HepG2 (cell line): Measurements from ENCODE around the gene LRP1-AS. TPM values are rescaled to one million over a fixed set of nuclear protein-coding genes. Genes with fewer than 3 reads are reported as not detected.

Experiments used
- ASH2L ChIP-seq: fragments of 300-600, 200-600 bp; sonication (generic); IDR thresholded peaks from 2 replicates; pipeline ENCODE4 v1.7.0; 2017; ENCODE audit warnings: low read depth, mild to moderate bottlenecking, moderate library complexity, mixed read lengths, low read length; ENCODE audit not compliant: insufficient read length
- E2F1 ChIP-seq: sonication (generic); formaldehyde crosslinking; IDR thresholded peaks from 2 replicates; pipeline ENCODE4 v1.5.0; 2020; ENCODE audit warnings: missing genetic modification reagents
- MTA3 ChIP-seq: sonication (generic); formaldehyde crosslinking; IDR thresholded peaks from 2 replicates; pipeline ENCODE4 v1.4.0; 2020; ENCODE audit warnings: missing genetic modification reagents
- MXD4 ChIP-seq: IDR thresholded peaks from 2 replicates; pipeline ENCODE4 v1.6.1; 2016; ENCODE audit warnings: mild to moderate bottlenecking, missing biosample characterization, missing genetic modification reagents
- MYNN ChIP-seq: sonication (generic); formaldehyde crosslinking; IDR thresholded peaks from 2 replicates; pipeline ENCODE4 v1.4.0; 2020; ENCODE audit warnings: mild to moderate bottlenecking, low read depth, missing genetic modification reagents
- NR1H2 ChIP-seq: sonication (generic); formaldehyde crosslinking; IDR thresholded peaks from 2 replicates; pipeline ENCODE4 v1.8.1; 2022; ENCODE audit warnings: low read depth, missing genetic modification reagents, borderline replicate concordance
- NRL ChIP-seq: sonication (generic); formaldehyde crosslinking; IDR thresholded peaks from 2 replicates; pipeline ENCODE4 v1.5.0; 2020; ENCODE audit warnings: missing genetic modification reagents, mild to moderate bottlenecking, moderate library complexity, borderline replicate concordance
- POLR2G ChIP-seq: fragments of 200-400 bp; formaldehyde crosslinking; IDR thresholded peaks from 2 replicates; pipeline ENCODE4 v1.6.1; 2018; ENCODE audit warnings: mild to moderate bottlenecking, low read depth, low read length, moderate library complexity
- RBAK ChIP-seq: sonication (generic); formaldehyde crosslinking; IDR thresholded peaks from 2 replicates; pipeline ENCODE4 v1.5.1; 2020; ENCODE audit warnings: mild to moderate bottlenecking, missing genetic modification reagents
- SATB2 ChIP-seq: sonication (generic); formaldehyde crosslinking; IDR thresholded peaks from 2 replicates; pipeline ENCODE4 v1.5.0; 2020; ENCODE audit warnings: missing genetic modification reagents
- TRAFD1 ChIP-seq: sonication (generic); formaldehyde crosslinking; IDR thresholded peaks from 2 replicates; pipeline ENCODE4 v1.5.1; 2020; ENCODE audit warnings: missing genetic modification reagents, mild to moderate bottlenecking, borderline replicate concordance
- ZBTB8A ChIP-seq: sonication (generic); formaldehyde crosslinking; IDR thresholded peaks from 2 replicates; pipeline ENCODE4 v1.4.0; 2020; ENCODE audit warnings: mild to moderate bottlenecking, low read depth, missing genetic modification reagents, borderline replicate concordance
- ZNF34 ChIP-seq: sonication (generic); formaldehyde crosslinking; IDR thresholded peaks from 2 replicates; pipeline ENCODE4 v1.4.0; 2020; ENCODE audit warnings: mild to moderate bottlenecking, missing genetic modification reagents, borderline replicate concordance
- ZNF629 ChIP-seq: sonication (generic); formaldehyde crosslinking; conservative IDR thresholded peaks from 2 replicates; pipeline ENCODE4 v1.5.0; 2020; ENCODE audit warnings: missing genetic modification reagents
- ZNF879 ChIP-seq: sonication (generic); formaldehyde crosslinking; IDR thresholded peaks from 2 replicates; pipeline ENCODE4 v1.8.1; 2023; ENCODE audit warnings: missing genetic modification reagents
- polyA plus RNA-seq, 8 experiments: library from polyadenylated mRNA; depleted of rRNA in 3 of 8; stranded (reverse) in 7 of 8; unstranded in 1 of 8; fragments of >200 nt; fragmentation: Illumina TruSeq in 4 of 8; extraction: Trizol in 4 of 8; gene quantifications; 2 replicates each; pipeline versions ENCODE4 v1.2.1 to v1.2.3, GENCODE V29; 2011 to 2016; ENCODE audit warnings: low read depth in 4 of 8, missing spikeins in 1 of 8, mixed read lengths in 1 of 8; ENCODE audit not compliant: insufficient read depth in 1 of 8
- total RNA-seq, 5 experiments: library from RNA; depleted of rRNA; stranded (reverse); fragments of >200 nt; fragmentation: Illumina TruSeq; extraction: Trizol; gene quantifications; 2 replicates each; pipeline ENCODE4 v1.2.3, GENCODE V29; 2016; ENCODE audit warnings: low read depth in 1 of 5
- TF ChIP-seq, protein P1 (sequence below): sonication (generic); formaldehyde crosslinking; IDR thresholded peaks from 2 replicates; pipeline ENCODE4 v1.4.0; 2020; ENCODE audit warnings: missing genetic modification reagents
- TF ChIP-seq, protein P2 (sequence below): sonication (generic); formaldehyde crosslinking; IDR thresholded peaks from 2 replicates; pipeline ENCODE4 v1.5.0; 2020; ENCODE audit warnings: mild to moderate bottlenecking, missing genetic modification reagents

LRP1-AS gene
- total and polyA plus RNA-seq, 2 of the 13 experiments (the other 11 are each of a cell fraction or from before 2014, with no cell fraction given) = 0.20 TPM; not detected in 1

DNA sequence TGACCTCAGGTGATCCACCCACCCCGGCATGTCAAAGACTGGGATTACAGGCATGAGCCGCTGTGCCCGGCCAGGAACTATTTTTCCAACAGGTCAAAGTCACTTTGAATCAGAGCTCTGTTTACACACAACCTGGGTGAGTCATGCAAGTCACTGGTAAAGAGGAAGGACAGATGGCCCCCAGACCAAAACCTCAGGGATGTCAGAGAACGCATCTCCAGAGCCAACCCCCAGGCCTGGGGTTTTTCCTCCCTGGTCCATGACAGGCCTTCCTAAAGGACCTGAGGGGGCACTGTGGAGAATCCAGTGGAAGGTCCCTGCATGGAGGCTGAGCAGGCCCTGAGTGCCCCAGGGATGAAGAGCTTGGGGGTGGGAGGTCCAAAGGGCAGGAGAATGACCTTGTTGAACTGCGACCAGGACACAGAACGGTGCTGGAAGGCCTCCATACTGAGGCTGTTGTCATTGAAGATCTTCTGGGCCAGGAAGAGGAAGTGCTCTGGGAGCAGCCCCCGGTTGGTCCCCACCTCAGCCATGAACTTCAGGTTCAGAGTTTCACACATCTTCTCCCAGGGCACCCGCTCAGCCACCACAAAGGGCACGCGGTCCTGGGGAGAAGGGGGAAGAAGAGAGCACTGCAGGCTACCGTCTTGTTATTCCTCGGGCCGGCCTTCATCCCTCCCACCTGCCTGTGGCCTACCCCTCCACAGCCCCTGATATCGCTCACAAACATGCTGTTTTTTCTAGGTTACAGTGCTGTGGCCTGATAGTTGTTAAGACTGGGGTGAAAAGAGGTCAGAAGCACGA lies 45.3 kb downstream of the LRP1-AS start (continued):
- TF ChIP-seq ASH2L (peak; percentile 94), NR1H2 (CRISPR knock-in tag) (no peak), MXD4 (CRISPR knock-in tag) (0 out of 2 replicates have a peak, but pooled peaks have one; percentile 27), ZNF629 (CRISPR knock-in tag) (peak; percentile 51; the same call in 1 of the 2 replicates), RBAK (CRISPR knock-in tag) (no peak), ZBTB8A (CRISPR knock-in tag) (no peak), ZNF879 (CRISPR knock-in tag) (no peak), POLR2G (peak; percentile 57), E2F1 (CRISPR knock-in tag) (no peak), TRAFD1 (CRISPR knock-in tag) (no peak), SATB2 (no peak), NRL (CRISPR knock-in tag) (peak; percentile 71; the same call in 1 of the 2 replicates), MYNN (no peak), ZNF34 (CRISPR knock-in tag) (0 out of 2 replicates have a peak, but pooled peaks have one; percentile 34), MTA3 (CRISPR knock-in tag) (no peak)
- TF ChIP-seq, protein P1, sequence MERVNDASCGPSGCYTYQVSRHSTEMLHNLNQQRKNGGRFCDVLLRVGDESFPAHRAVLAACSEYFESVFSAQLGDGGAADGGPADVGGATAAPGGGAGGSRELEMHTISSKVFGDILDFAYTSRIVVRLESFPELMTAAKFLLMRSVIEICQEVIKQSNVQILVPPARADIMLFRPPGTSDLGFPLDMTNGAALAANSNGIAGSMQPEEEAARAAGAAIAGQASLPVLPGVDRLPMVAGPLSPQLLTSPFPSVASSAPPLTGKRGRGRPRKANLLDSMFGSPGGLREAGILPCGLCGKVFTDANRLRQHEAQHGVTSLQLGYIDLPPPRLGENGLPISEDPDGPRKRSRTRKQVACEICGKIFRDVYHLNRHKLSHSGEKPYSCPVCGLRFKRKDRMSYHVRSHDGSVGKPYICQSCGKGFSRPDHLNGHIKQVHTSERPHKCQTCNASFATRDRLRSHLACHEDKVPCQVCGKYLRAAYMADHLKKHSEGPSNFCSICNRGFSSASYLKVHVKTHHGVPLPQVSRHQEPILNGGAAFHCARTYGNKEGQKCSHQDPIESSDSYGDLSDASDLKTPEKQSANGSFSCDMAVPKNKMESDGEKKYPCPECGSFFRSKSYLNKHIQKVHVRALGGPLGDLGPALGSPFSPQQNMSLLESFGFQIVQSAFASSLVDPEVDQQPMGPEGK (CRISPR knock-in tag) = peak; percentile 90
- TF ChIP-seq, protein P2, sequence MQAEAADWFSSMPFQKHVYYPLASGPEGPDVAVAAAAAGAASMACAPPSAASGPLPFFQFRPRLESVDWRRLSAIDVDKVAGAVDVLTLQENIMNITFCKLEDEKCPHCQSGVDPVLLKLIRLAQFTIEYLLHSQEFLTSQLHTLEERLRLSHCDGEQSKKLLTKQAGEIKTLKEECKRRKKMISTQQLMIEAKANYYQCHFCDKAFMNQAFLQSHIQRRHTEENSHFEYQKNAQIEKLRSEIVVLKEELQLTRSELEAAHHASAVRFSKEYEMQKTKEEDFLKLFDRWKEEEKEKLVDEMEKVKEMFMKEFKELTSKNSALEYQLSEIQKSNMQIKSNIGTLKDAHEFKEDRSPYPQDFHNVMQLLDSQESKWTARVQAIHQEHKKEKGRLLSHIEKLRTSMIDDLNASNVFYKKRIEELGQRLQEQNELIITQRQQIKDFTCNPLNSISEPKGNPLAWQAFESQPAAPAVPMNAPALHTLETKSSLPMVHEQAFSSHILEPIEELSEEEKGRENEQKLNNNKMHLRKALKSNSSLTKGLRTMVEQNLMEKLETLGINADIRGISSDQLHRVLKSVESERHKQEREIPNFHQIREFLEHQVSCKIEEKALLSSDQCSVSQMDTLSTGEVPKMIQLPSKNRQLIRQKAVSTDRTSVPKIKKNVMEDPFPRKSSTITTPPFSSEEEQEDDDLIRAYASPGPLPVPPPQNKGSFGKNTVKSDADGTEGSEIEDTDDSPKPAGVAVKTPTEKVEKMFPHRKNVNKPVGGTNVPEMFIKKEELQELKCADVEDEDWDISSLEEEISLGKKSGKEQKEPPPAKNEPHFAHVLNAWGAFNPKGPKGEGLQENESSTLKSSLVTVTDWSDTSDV (CRISPR knock-in tag) = no peak
